ENCODE results near the gene PIRT.

DNA sequence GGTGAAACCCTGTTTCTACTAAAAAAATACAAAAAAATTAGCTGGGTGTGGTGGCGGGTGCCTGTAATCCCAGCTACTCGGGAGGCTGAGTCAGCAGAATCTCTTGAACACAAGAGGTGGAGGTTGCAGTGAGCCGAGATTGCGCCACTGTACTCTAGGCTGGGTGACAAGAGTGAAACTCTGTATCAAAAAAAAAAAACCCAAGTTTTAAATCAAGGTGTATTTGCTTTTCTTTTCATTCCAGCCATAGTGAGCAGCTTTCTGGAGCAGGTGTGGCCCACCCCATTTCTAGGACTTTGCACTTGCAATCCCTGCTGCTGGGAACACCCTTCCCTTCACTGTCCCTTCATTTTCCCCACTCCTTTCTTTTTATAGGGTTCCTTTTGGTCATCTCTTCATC lies 62.8 kb downstream of the PIRT start:
- TF ChIP-seq, protein P1, sequence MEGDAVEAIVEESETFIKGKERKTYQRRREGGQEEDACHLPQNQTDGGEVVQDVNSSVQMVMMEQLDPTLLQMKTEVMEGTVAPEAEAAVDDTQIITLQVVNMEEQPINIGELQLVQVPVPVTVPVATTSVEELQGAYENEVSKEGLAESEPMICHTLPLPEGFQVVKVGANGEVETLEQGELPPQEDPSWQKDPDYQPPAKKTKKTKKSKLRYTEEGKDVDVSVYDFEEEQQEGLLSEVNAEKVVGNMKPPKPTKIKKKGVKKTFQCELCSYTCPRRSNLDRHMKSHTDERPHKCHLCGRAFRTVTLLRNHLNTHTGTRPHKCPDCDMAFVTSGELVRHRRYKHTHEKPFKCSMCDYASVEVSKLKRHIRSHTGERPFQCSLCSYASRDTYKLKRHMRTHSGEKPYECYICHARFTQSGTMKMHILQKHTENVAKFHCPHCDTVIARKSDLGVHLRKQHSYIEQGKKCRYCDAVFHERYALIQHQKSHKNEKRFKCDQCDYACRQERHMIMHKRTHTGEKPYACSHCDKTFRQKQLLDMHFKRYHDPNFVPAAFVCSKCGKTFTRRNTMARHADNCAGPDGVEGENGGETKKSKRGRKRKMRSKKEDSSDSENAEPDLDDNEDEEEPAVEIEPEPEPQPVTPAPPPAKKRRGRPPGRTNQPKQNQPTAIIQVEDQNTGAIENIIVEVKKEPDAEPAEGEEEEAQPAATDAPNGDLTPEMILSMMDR (IDR thresholded peaks at IDR 0.05): no peak
- TF ChIP-seq POLR2A (IDR thresholded peaks at IDR 0.05; ENCODE audit: low read depth): no peak
- TF ChIP-seq POLR2AphosphoS5 (IDR thresholded peaks at IDR 0.05): no peak

Data from esophagus muscularis mucosa (tissue), 3 donors.